Pancreas (tissue), 10 donors: ENCODE data around the gene ARHGEF37. TPM values are rescaled to one million over a fixed set of nuclear protein-coding genes. Genes with fewer than 3 reads are reported as not detected.
A peak's percentile ranks its signal among the peaks of the same experiment; 100 is the strongest.

Source experiments
- ATAC-seq, 4 donors: fragments of 200-7000 bp; cut with Tn5 transposase; one replicate each; pipeline versions ENCODE4 v1.8.0 to v1.9.1; 2020; ENCODE audit warnings: mild to moderate bottlenecking in 4 of 4, moderate library complexity in 4 of 4
- DNase-seq, 6 donors: peaks; one replicate each; pipeline ENCODE4 v3.0.0-alpha.2; 2020
- FAIRE-seq: peaks from 2 replicates; lab custom pipeline; 2012; peaks lifted over from hg19 to GRCh38; lab: Jason Lieb, UNC
- H3K27ac ChIP-seq, 4 donors: fragments of 200-600 bp; sonication (generic); 1 replicate in 3 of 4; 2 replicates in 1 of 4; pipeline versions ENCODE4 v1.5.0 to v1.8.0; 2020
- H3K27me3 ChIP-seq, 4 donors: fragments of 200-600 bp; one replicate each; pipeline ENCODE4 v1.8.0; 2021
- H3K36me3 ChIP-seq, 3 donors: fragments of 200-600 bp; sonication (generic) in 1 of 3; one replicate each; pipeline versions ENCODE4 v1.5.0 to v1.8.0; 2020 to 2021
- H3K4me1 ChIP-seq, 3 donors: fragments of 200-600 bp; one replicate each; pipeline ENCODE4 v1.8.0; 2021
- H3K4me3 ChIP-seq, 4 donors: fragments of 200-600 bp; sonication (generic) in 2 of 4; one replicate each; pipeline versions ENCODE4 v1.5.0 to v1.8.0; 2020 to 2021
- H3K9me3 ChIP-seq, 4 donors: fragments of 200-600 bp; one replicate each; pipeline ENCODE4 v1.8.0; 2021
- CTCF ChIP-seq, 4 donors: fragments of 200-600 bp; sonication (generic) in 3 of 4; IDR thresholded peaks; one replicate each; pipeline versions ENCODE4 v1.5.0 to v1.8.0; 2021; ENCODE audit warnings: antibody characterized with exemption in 4 of 4
- WGBS, 2 donors: extraction: QIAGEN DNeasy Blood & Tissue Kit; methylation state at CpG; one replicate each; pipeline ENCODE4 v1.1.7; 2013; 5-methylcytosine and 5-hydroxymethylcytosine counted together
- intact Hi-C, 3 donors: fragments of 100-400 bp; cut with DNase I; formaldehyde crosslinking; loops; one replicate each; pipeline versions ENCODE4 v1.11.1 to v1.14.2; 2022
- polyA plus RNA-seq, 2 donors: library from polyadenylated mRNA; stranded (reverse); fragments of 200-250 nt; gene quantifications; one replicate each; pipeline ENCODE4 v1.2.3, GENCODE V29; 2013
- total RNA-seq, 6 donors: library from RNA; stranded (reverse); fragmentation: NEBNext Ultra II Directional in 4 of 6; extraction: Animal tissue kit (Norgen Biotek cat#: 25700) in 4 of 6; gene quantifications; one replicate each; pipeline versions ENCODE4 v1.2.1 to v1.2.4, GENCODE V29; 2021 to 2023
- donor health status: healthy with polysubstance abuse.
- donor health status: DM: no; HTN: no; CAD: no; lungs with moderate emphysema.
- donor health status: DM: no; HTN: no; CAD: no.
- donor health status: control.
- donor health status: control.
- donor health status: Bipolar disorder and iron deficiency.
- donor health status: DM: yes; HTN: yes; CAD: no.
- donor health status: DM: no; HTN: no; CAD: no.
- donor health status: DM: no; HTN: no; CAD: no.
- donor health status: DM: yes; HTN: yes; CAD: no.

ARHGEF37 gene
- total and polyA plus RNA-seq, 8 donors, result 5.7 to 13.6 (median 9.2) TPM

GRCh38 chr5:149616727-149617285 lies 35.5 kb downstream of the ARHGEF37 start:
- TF ChIP-seq CTCF (IDR thresholded peaks at IDR 0.05), result no peak
- DNase-seq, result no peak
- H3K27me3 ChIP-seq, result no peaks in the 10 kb centered on the region
- intact Hi-C loops, result no loop called here
- no peak overlapping the region for H3K27ac ChIP-seq
- H3K36me3 ChIP-seq, result peaks cover 1 to 13% (median 3%) of the 10 kb centered on the region in 3 donors
- WGBS, 2 donors, result 72 to 75% methylated on average over 3 of the region's 3 CpGs
- no peak for FAIRE-seq
- ATAC-seq, result no peak
- no peaks in the 10 kb centered on the region for H3K9me3 ChIP-seq
- H3K4me3 ChIP-seq, result no peak overlapping the region
- peaks cover 0 to 13% (median 0%) of the 10 kb centered on the region in 3 donors for H3K4me1 ChIP-seq

GRCh38 chr5:149617760-149618306 lies 36.5 kb downstream of the ARHGEF37 start:
- Histone ChIP-seq H3K36me3 (peaks cover 0 to 12% (median 3%) of the 10 kb centered on the region in 3 donors), H3K9me3 (no peaks in the 10 kb centered on the region)
- no peak for ATAC-seq

GRCh38 chr5:149618581-149619248 lies 37.4 kb downstream of the ARHGEF37 start:
- no peak for FAIRE-seq

More at GRCh38 chr5:149617760-149618306, 36.5 kb downstream of the ARHGEF37 start:
- DNase-seq (peak in 1 of 6 donors; percentile 58), FAIRE-seq (no peak)
- TF ChIP-seq CTCF (IDR thresholded peaks at IDR 0.05), result no peak
- H3K4me3 ChIP-seq, result no peak overlapping the region
- peaks cover 0 to 13% (median 0%) of the 10 kb centered on the region in 3 donors for H3K4me1 ChIP-seq
- intact Hi-C loops, result no loop called here
- no peak overlapping the region for H3K27ac ChIP-seq
- no peaks in the 10 kb centered on the region for H3K27me3 ChIP-seq
- WGBS, 2 donors, result 89 to 93% methylated on average over 12 of the region's 12 CpGs

GRCh38 chr5:149621415-149622098 lies 40.3 kb downstream of the ARHGEF37 start:
- intact Hi-C loops, result no loop called here
- TF ChIP-seq CTCF (IDR thresholded peaks at IDR 0.05), result no peak
- 92 to 93% methylated on average over 10 of the region's 10 CpGs for WGBS, 2 donors

More at GRCh38 chr5:149618581-149619248, 37.4 kb downstream of the ARHGEF37 start:
- intact Hi-C loops, result no loop called here
- ATAC-seq, result peak; percentile 54 to 79 (median 77)
- 52 to 59% methylated on average over 9 of the region's 9 CpGs for WGBS, 2 donors
- Histone ChIP-seq H3K4me3 (no peak overlapping the region), H3K4me1 (peaks cover 0 to 13% (median 0%) of the 10 kb centered on the region in 3 donors), H3K27me3 (no peaks in the 10 kb centered on the region), H3K9me3 (no peaks in the 10 kb centered on the region), H3K36me3 (peaks cover 0 to 17% (median 3%) of the 10 kb centered on the region in 3 donors), H3K27ac (no peak overlapping the region)
- peak in 1 of 6 donors; percentile 29 for DNase-seq
- TF ChIP-seq CTCF (IDR thresholded peaks at IDR 0.05), result peak; percentile 15 to 38 (median 34)

More at GRCh38 chr5:149621415-149622098, 40.3 kb downstream of the ARHGEF37 start:
- peaks cover 0 to 13% (median 0%) of the 10 kb centered on the region in 3 donors for H3K4me1 ChIP-seq
- H3K27me3 ChIP-seq, result no peaks in the 10 kb centered on the region
- peak in 1 of 6 donors; percentile 40 for DNase-seq
- no peak overlapping the region for H3K27ac ChIP-seq
- peaks cover 0 to 19% (median 7%) of the 10 kb centered on the region in 3 donors for H3K36me3 ChIP-seq
- no peak for ATAC-seq
- no peaks in the 10 kb centered on the region for H3K9me3 ChIP-seq
- H3K4me3 ChIP-seq, result no peak overlapping the region
- FAIRE-seq, result no peak
